Activated CD4-positive, CD25-positive, alpha-beta regulatory T cell treated with anti-CD3 and anti-CD28 coated beads, Interleukin-2, amount 50 U/mL, for 72 hours (primary cell): Measurements from ENCODE around the gene KEAP1.
"Not testable (repeated sequence)": the region's sequence is repeated elsewhere in the genome, so short reads cannot be mapped to it uniquely, and the experiment has no call there.

Source experiments
- DNase-seq: peaks from one replicate; pipeline ENCODE4 v3.0.0; 2021

KEAP1 gene

GRCh38 chr19:10491472-10492047, 11.6 kb downstream of the KEAP1 start:
- DNase-seq: no peak

GRCh38 chr19:10486551-10486950, 16.6 kb downstream of the KEAP1 start:
- no peak for DNase-seq

DNA sequence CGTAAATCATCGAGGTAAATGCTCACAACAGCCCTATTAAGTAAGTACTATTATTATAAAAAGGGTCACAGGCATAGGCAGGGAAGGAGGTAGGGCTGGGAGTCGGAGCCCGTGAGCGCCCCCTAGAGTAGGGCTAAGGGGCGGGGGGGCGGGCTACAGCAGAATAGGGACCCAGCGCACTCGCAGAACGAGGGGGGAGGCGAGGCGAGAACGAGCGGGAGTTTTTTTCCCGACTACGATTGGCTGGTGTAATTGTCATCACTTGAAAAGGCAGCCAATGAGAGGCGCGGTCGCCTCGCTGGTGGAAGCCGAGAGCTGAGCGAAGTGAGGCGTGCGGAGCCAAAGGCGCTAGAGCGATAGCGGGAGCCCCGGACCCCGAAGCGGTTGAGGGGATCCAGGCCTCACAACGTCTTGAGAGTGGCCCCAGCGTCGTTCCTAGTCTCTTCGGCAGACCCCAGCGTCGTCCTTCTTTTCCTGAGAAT, 24.2 kb downstream of the KEAP1 start:
- peak; percentile 75 for DNase-seq

DNA sequence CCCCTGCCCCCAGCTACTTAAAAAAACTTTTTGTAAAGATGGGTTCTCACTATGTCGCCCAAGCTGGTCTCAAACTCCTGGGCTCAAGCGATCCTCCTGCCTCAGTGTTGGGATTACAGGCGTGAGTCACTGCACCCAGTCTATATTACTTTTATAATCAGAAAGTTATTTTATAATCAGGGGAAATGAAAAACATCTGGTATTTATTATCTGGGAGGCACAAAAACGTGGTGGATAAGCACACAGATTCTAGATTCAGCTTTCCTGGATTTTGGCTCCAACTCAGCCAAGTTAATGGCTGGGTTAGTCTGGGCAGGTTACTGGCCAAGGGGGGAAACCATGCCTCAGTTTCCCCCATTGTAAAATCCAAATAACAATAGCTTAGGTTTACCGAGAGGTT, 24.7 kb downstream of the KEAP1 start:
- no peak for DNase-seq

DNA sequence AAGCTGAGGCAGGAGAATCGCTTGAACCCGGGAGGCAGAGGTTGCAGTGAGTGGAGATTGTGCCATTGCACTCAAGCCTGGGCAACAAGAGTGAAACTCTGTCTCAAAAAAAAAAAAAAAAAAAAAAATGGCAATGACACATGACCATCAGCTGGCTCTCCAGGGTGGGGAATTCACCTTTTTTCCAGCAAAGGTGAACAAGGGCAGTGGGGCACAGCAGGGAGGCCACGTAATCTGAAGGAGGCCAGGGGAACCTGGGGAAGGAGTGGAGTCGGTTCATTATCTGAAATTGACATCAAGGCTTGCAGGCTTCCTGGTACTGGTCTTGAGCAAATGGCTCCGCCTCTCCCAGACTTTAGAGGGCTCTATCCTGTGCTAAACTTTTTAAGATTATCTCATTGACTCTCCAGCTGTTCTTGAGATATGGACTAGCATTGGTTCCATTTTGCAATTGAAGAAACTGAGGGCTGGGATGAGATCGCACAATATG, 28.1 kb downstream of the KEAP1 start:
- DNase-seq: no peak

DNA sequence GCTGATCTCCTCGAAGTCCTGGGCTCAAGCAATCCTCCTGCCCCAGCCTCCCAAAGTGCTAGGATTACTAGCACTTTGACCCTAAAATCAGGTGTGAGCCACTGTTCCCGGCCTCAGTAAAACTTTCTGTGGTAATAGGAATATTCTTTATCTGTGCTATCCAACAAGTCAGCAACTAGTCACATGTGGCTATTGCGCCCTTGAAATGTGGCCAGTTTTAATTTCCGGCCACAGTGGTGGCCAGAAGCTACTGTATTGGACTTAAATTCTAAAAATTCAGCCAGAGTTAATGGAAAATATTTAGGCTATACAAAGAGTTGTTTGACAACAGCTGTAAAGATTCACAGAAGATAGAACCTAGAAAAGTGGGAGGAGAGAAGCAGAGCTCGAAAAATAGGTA, 30.0 kb downstream of the KEAP1 start:
- no peak for DNase-seq

- no peak for DNase-seq
These were observed 31.2 kb downstream of the KEAP1 start for GRCh38 chr19:10471909-10472308.

- no peak for DNase-seq
These were observed 35.0 kb downstream of the KEAP1 start for GRCh38 chr19:10468133-10468532.

GRCh38 chr19:10467104-10467706, 36.0 kb downstream of the KEAP1 start:
- no peak for DNase-seq

GRCh38 chr19:10464456-10464855, 38.7 kb downstream of the KEAP1 start:
- no peak for DNase-seq

DNA sequence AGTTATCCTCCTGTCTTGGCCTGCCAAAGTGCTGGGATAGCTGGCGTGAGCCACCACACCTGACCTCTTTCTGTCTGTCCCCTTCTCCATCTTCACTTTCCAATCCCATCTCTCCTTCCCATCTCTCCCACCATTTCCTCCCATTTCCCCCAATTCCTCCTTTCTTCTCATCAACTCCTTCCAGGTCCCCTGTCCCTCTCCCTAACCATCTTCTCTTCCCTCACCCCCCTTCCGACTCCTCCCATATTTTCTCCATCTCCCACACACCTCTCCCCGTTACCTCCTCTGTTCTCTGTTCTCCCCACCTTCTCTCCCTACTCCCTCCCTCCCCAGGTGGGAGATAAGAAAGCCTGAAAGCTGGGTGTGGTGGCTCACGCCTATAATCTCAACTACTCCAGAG, 40.6 kb downstream of the KEAP1 start:
- no peak for DNase-seq

- DNase-seq: not testable (repeated sequence)
These were observed 41.1 kb downstream of the KEAP1 start for GRCh38 chr19:10462042-10462441.

DNA sequence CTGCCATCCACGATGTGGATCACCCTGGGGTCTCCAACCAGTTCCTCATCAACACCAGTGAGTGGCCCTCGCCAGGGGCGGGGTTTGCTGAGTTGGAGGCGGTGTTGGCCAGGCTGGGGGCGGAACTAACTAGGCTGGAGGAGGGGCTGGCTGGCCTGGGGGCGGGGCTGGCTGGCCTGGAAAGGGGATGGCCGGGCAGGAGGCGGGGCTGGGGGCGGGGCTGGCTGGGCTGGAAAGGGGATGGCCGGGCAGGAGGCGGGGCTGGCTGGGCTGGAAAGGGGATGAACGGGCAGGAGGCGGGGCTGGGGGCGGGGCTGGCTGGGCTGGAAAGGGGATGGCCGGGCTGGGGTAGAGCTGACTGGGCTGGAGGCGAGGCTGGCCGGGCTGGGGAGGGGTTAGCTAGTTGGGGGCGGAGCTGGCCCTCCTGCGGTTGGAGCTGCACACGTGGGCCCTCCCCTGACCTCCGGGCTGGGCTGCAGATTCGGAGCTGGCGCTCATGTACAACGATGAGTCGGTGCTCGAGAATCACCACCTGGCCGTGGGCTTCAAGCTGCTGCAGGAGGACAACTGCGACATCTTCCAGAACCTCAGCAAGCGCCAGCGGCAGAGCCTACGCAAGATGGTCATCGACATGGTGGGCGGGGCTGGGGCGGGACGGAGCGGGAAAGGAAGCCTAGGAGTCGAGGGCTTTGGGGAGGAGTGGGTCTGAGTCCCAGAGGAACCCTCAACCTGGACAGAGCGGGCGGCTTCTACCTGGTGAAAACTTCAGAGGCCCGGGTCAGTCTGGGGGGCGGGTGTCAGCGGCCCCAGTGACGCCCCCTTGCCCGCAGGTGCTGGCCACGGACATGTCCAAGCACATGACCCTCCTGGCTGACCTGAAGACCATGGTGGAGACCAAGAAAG, 41.9 kb downstream of the KEAP1 start:
- DNase-seq: peak; percentile 93

GRCh38 chr19:10460714-10461046, 42.5 kb downstream of the KEAP1 start:
- DNase-seq: no peak

DNA sequence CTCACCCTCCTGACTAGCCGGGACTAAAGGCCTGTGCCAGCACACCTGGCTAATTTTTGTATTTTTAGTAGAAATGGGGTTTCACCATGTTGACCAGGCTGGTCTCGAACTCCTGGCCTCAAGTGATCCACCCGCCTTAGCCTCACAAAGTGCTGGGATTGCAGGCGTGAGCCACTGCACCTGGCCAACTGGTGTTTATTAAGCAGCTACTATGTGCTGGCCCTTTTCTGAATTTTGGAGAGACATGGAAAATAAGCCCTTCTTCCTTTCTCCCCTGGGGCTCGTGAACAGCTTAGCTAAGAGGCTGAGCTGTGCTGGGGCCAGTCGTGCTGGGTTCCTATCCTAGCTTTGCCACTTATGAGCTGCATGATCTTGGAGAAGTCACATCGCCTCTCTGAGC, 44.4 kb downstream of the KEAP1 start:
- DNase-seq: not testable (repeated sequence)

DNA sequence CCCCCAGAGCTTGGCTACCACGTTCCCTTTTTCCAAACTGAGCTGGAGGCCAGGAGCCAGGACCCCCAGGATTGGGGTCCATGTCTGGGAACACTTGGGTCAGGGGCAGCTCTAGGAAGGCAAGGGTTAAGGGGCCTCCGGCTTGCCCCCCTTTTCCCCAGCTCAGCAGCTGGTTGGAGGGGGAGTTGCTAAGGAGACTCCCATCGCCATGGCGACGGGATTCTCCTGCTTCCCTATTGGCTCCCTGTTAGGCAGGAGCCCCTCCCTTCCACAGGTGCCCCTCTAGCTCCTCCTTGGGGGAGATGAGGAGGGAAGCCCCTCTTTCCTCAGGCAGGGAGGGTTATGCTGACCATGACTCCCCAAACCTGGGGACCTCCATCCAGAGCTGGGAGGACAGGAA, 48.9 kb downstream of the KEAP1 start:
- no peak for DNase-seq

GRCh38 chr19:10453852-10454251, 49.3 kb downstream of the KEAP1 start:
- no peak for DNase-seq

DNA sequence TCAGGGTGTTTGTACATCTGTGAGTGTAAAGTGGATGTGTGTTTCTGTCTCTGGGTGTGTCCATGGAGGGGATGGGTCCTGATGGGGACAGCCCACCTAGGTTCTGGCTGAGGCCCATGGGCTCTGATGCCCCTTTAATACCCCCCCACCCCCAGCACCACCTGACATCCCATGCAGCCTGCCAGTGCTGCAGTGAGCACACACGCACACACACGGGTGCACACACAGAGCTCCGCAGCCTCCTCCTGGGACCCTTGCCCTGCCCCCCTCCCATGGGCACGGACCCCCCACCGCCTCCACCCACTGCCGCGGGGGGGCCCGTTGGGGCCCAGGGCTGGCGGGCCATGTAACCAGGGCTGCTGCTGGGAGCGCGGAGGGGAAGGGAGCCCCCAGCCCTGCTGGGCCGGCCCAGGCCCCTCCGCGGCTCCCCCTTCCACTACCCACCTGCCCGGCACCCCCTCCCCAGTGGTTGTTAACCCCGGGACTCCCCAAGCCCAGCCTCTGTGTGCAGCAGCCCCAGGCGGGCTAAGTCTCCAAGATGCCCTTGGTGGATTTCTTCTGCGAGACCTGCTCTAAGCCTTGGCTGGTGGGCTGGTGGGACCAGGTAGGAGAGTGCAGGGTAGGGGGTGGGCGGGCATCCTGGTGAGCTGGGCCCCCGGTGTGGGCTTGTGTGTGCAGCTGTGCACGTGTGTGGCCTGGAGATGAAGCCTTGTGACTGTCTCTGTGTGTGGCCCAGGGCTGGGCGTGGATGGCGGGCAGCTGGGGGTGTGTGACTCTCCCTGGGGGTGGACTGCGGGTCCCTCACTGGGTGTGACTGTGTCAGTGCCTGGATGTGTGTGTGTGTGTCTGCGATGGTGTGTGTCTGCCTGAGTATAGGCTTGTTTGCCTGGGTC, 50.2 kb downstream of the KEAP1 start:
- DNase-seq: no peak

GRCh38 chr19:10450853-10451609, 52.1 kb downstream of the KEAP1 start:
- no peak for DNase-seq

- no peak for DNase-seq
These were observed 52.8 kb downstream of the KEAP1 start for GRCh38 chr19:10450191-10450852.

GRCh38 chr19:10449037-10449436, 54.1 kb downstream of the KEAP1 start:
- DNase-seq: no peak

GRCh38 chr19:10442698-10443097, 60.5 kb downstream of the KEAP1 start:
- DNase-seq: no peak
